ENCODE data around the gene GNA15.

Gene GNA15

GRCh38 chr19:3149089-3149488 lies 13.3 kb downstream of the GNA15 start:
- no peak overlapping the region for H3K4me2 ChIP-seq (ENCODE audit: low read length)
- H3F3A ChIP-seq (ENCODE audit: insufficient read depth, low read length): no peaks in the 10 kb centered on the region
- TF ChIP-seq CTCF (IDR thresholded peaks at IDR 0.05; ENCODE audit: low read length): no peak
- no peak for TF ChIP-seq EZH2 (IDR thresholded peaks at IDR 0.05; ENCODE audit: borderline replicate concordance, low read length)
- no peak overlapping the region for H3K4me3 ChIP-seq (ENCODE audit: low read depth, low read length, poor library complexity, severe bottlenecking)
- no peaks in the 10 kb centered on the region for H4K20me1 ChIP-seq (ENCODE audit: insufficient read depth, low read length)
- H3K9ac ChIP-seq (ENCODE audit: low read length): no peak overlapping the region
- H3K4me1 ChIP-seq (ENCODE audit: insufficient read depth, low read length, severe bottlenecking): no peaks in the 10 kb centered on the region
- H3K27me3 ChIP-seq (ENCODE audit: insufficient read depth, low read length): peaks cover 3% of the 10 kb centered on the region; the same call in 1 of the 2 replicates
- no peak overlapping the region for H3K27ac ChIP-seq (ENCODE audit: low read depth, low read length, poor library complexity, severe bottlenecking)
- H3K36me3 ChIP-seq (ENCODE audit: insufficient read depth, low read length): no peaks in the 10 kb centered on the region
- H3K9me3 ChIP-seq (ENCODE audit: low read length): no peaks in the 10 kb centered on the region
- H2AFZ ChIP-seq (ENCODE audit: low read length): no peak overlapping the region
- H3K9me2 ChIP-seq (ENCODE audit: low read depth, low read length): no peaks in the 10 kb centered on the region
- no peaks in the 10 kb centered on the region for H3K79me2 ChIP-seq (ENCODE audit: insufficient read depth, low read length)

GRCh38 chr19:3149526-3150505 lies 14.0 kb downstream of the GNA15 start:
- Histone ChIP-seq H2AFZ (ENCODE audit: low read length) (no peak overlapping the region), H3K9me2 (ENCODE audit: low read depth, low read length) (no peaks in the 10 kb centered on the region), H3K4me1 (ENCODE audit: insufficient read depth, low read length, severe bottlenecking) (no peaks in the 10 kb centered on the region), H3K9me3 (ENCODE audit: low read length) (no peaks in the 10 kb centered on the region), H3K79me2 (ENCODE audit: insufficient read depth, low read length) (no peaks in the 10 kb centered on the region), H3K4me2 (ENCODE audit: low read length) (no peak overlapping the region), H3K4me3 (ENCODE audit: low read depth, low read length, poor library complexity, severe bottlenecking) (no peak overlapping the region), H3K36me3 (ENCODE audit: insufficient read depth, low read length) (no peaks in the 10 kb centered on the region), H4K20me1 (ENCODE audit: insufficient read depth, low read length) (no peaks in the 10 kb centered on the region), H3K27me3 (ENCODE audit: insufficient read depth, low read length) (peaks cover 3% of the 10 kb centered on the region; the same call in 1 of the 2 replicates), H3K9ac (ENCODE audit: low read length) (no peak overlapping the region), H3K27ac (ENCODE audit: low read depth, low read length, poor library complexity, severe bottlenecking) (no peak overlapping the region), H3F3A (ENCODE audit: insufficient read depth, low read length) (no peaks in the 10 kb centered on the region)
- TF ChIP-seq CTCF (IDR thresholded peaks at IDR 0.05; ENCODE audit: low read length): no peak
- TF ChIP-seq EZH2 (IDR thresholded peaks at IDR 0.05; ENCODE audit: borderline replicate concordance, low read length): no peak

- no peaks in the 10 kb centered on the region for H3K9me3 ChIP-seq (ENCODE audit: low read length)
- H3K4me3 ChIP-seq (ENCODE audit: low read depth, low read length, poor library complexity, severe bottlenecking): no peak overlapping the region
- H3K36me3 ChIP-seq (ENCODE audit: insufficient read depth, low read length): no peaks in the 10 kb centered on the region
- H3K9ac ChIP-seq (ENCODE audit: low read length): no peak overlapping the region
- no peak overlapping the region for H3K27ac ChIP-seq (ENCODE audit: low read depth, low read length, poor library complexity, severe bottlenecking)
- H3K27me3 ChIP-seq (ENCODE audit: insufficient read depth, low read length): peaks cover 3% of the 10 kb centered on the region; the same call in 1 of the 2 replicates
- H3F3A ChIP-seq (ENCODE audit: insufficient read depth, low read length): no peaks in the 10 kb centered on the region
- no peaks in the 10 kb centered on the region for H4K20me1 ChIP-seq (ENCODE audit: insufficient read depth, low read length)
- no peak overlapping the region for H2AFZ ChIP-seq (ENCODE audit: low read length)
- H3K4me1 ChIP-seq (ENCODE audit: insufficient read depth, low read length, severe bottlenecking): no peaks in the 10 kb centered on the region
- H3K79me2 ChIP-seq (ENCODE audit: insufficient read depth, low read length): no peaks in the 10 kb centered on the region
- no peaks in the 10 kb centered on the region for H3K9me2 ChIP-seq (ENCODE audit: low read depth, low read length)
- TF ChIP-seq EZH2 (IDR thresholded peaks at IDR 0.05; ENCODE audit: borderline replicate concordance, low read length): no peak
- no peak for TF ChIP-seq CTCF (IDR thresholded peaks at IDR 0.05; ENCODE audit: low read length)
- no peak overlapping the region for H3K4me2 ChIP-seq (ENCODE audit: low read length)
These were observed 15.0 kb downstream of the GNA15 start for GRCh38 chr19:3150739-3151329.
